Measurements from ENCODE around the gene GALNT17.

Gene GALNT17

GRCh38 chr7:71364551-71364950 is 232.6 kb downstream of the GALNT17 start:
- no peak for TF ChIP-seq FOXP2 (optimal IDR thresholded peaks at IDR 0.05; ENCODE audit: borderline replicate concordance, extremely low read depth, extremely low read length, insufficient read depth)
- no peak for TF ChIP-seq REST (IDR thresholded peaks at IDR 0.05; ENCODE audit: insufficient read depth in 1 of 2, low read depth in 2 of 2, low read length in 2 of 2)
- no peak for TF ChIP-seq POLR2AphosphoS5 (IDR thresholded peaks at IDR 0.05; ENCODE audit: low read depth, low read length)
- no peak for TF ChIP-seq SIN3A (IDR thresholded peaks at IDR 0.05; ENCODE audit: borderline replicate concordance, insufficient read depth, low read length)
- TF ChIP-seq TAF1 (IDR thresholded peaks at IDR 0.05; ENCODE audit: borderline replicate concordance, insufficient read depth, low read length): no peak

- TF ChIP-seq TAF1 (IDR thresholded peaks at IDR 0.05; ENCODE audit: borderline replicate concordance, insufficient read depth, low read length) (no peak), REST (IDR thresholded peaks at IDR 0.05; ENCODE audit: insufficient read depth in 1 of 2, low read depth in 2 of 2, low read length in 2 of 2) (no peak), POLR2AphosphoS5 (IDR thresholded peaks at IDR 0.05; ENCODE audit: low read depth, low read length) (no peak), SIN3A (IDR thresholded peaks at IDR 0.05; ENCODE audit: borderline replicate concordance, insufficient read depth, low read length) (no peak), FOXP2 (optimal IDR thresholded peaks at IDR 0.05; ENCODE audit: borderline replicate concordance, extremely low read depth, extremely low read length, insufficient read depth) (no peak)
Observed at GRCh38 chr7:71372991-71373390, 241.0 kb downstream of the GALNT17 start.

- TF ChIP-seq FOXP2 (optimal IDR thresholded peaks at IDR 0.05; ENCODE audit: borderline replicate concordance, extremely low read depth, extremely low read length, insufficient read depth): no peak
- TF ChIP-seq TAF1 (IDR thresholded peaks at IDR 0.05; ENCODE audit: borderline replicate concordance, insufficient read depth, low read length): no peak
- TF ChIP-seq REST (IDR thresholded peaks at IDR 0.05; ENCODE audit: insufficient read depth in 1 of 2, low read depth in 2 of 2, low read length in 2 of 2): no peak
- no peak for TF ChIP-seq POLR2AphosphoS5 (IDR thresholded peaks at IDR 0.05; ENCODE audit: low read depth, low read length)
- TF ChIP-seq SIN3A (IDR thresholded peaks at IDR 0.05; ENCODE audit: borderline replicate concordance, insufficient read depth, low read length): no peak
Observed at GRCh38 chr7:71377062-71377461, 245.1 kb downstream of the GALNT17 start.

- TF ChIP-seq POLR2AphosphoS5 (IDR thresholded peaks at IDR 0.05; ENCODE audit: low read depth, low read length) (no peak), SIN3A (IDR thresholded peaks at IDR 0.05; ENCODE audit: borderline replicate concordance, insufficient read depth, low read length) (no peak), TAF1 (IDR thresholded peaks at IDR 0.05; ENCODE audit: borderline replicate concordance, insufficient read depth, low read length) (no peak), REST (IDR thresholded peaks at IDR 0.05; ENCODE audit: insufficient read depth in 1 of 2, low read depth in 2 of 2, low read length in 2 of 2) (no peak), FOXP2 (optimal IDR thresholded peaks at IDR 0.05; ENCODE audit: borderline replicate concordance, extremely low read depth, extremely low read length, insufficient read depth) (no peak)
Observed at GRCh38 chr7:71377469-71377868, 245.5 kb downstream of the GALNT17 start.

GRCh38 chr7:71384094-71384493 is 252.2 kb downstream of the GALNT17 start:
- TF ChIP-seq POLR2AphosphoS5 (IDR thresholded peaks at IDR 0.05; ENCODE audit: low read depth, low read length) (no peak), SIN3A (IDR thresholded peaks at IDR 0.05; ENCODE audit: borderline replicate concordance, insufficient read depth, low read length) (no peak), FOXP2 (optimal IDR thresholded peaks at IDR 0.05; ENCODE audit: borderline replicate concordance, extremely low read depth, extremely low read length, insufficient read depth) (no peak), TAF1 (IDR thresholded peaks at IDR 0.05; ENCODE audit: borderline replicate concordance, insufficient read depth, low read length) (no peak), REST (IDR thresholded peaks at IDR 0.05; ENCODE audit: insufficient read depth in 1 of 2, low read depth in 2 of 2, low read length in 2 of 2) (no peak)
